C4-2B (cell line): ENCODE results near the gene TASP1.

Experiments used
- CTCF ChIP-seq: fragments of 450-650 bp; conservative IDR thresholded peaks from 2 replicates; pipeline ENCODE4 v1.5.1; 2017; ENCODE audit warnings: mild to moderate bottlenecking
- ZFX ChIP-seq: fragments of 450-650 bp; IDR thresholded peaks from 2 replicates; pipeline ENCODE4 v1.6.1; 2017

GRCh38 chr20:13341737-13342393, 296.9 kb downstream of the TASP1 start:
- TF ChIP-seq ZFX = no peak
- no peak for TF ChIP-seq CTCF
